Mucosa of rectum (tissue), 2 donors: ENCODE data around the gene ADAMTSL2.

ENCODE experiments used
- H3K27ac ChIP-seq, 2 donors: one replicate each; pipeline ENCODE4 v1.7.0; 2013; ENCODE audit warnings: inconsistent platforms in 2 of 2, low read depth in 2 of 2, low read length in 2 of 2
- H3K27me3 ChIP-seq, 2 donors: one replicate each; pipeline ENCODE4 v1.7.0; 2013; ENCODE audit warnings: low read length in 2 of 2; ENCODE audit not compliant: control insufficient read depth in 2 of 2, insufficient read depth in 2 of 2
- H3K36me3 ChIP-seq, 2 donors: one replicate each; pipeline ENCODE4 v1.7.0; 2013; ENCODE audit warnings: low read length in 2 of 2; ENCODE audit not compliant: control insufficient read depth in 2 of 2, insufficient read depth in 2 of 2
- H3K4me1 ChIP-seq, 2 donors: one replicate each; pipeline ENCODE4 v1.7.0; 2013; ENCODE audit warnings: low read length in 2 of 2, mild to moderate bottlenecking in 1 of 2; ENCODE audit not compliant: control insufficient read depth in 2 of 2, insufficient read depth in 2 of 2
- H3K4me3 ChIP-seq, 2 donors: one replicate each; pipeline ENCODE4 v1.7.0; 2013; ENCODE audit warnings: low read length in 2 of 2
- H3K9ac ChIP-seq, 2 donors: one replicate each; pipeline ENCODE4 v1.7.0; 2013; ENCODE audit warnings: low read length in 2 of 2, low read depth in 1 of 2, mild to moderate bottlenecking in 1 of 2
- H3K9me3 ChIP-seq, 2 donors: one replicate each; pipeline ENCODE4 v1.7.0; 2013; ENCODE audit warnings: low read length in 2 of 2; ENCODE audit not compliant: control insufficient read depth in 2 of 2
- donor health status: healthy.
- donor health status: Normal muscosa, but diverticular disease.

Gene ADAMTSL2

GRCh38 chr9:133526721-133527321 lies 7.7 kb upstream of the ADAMTSL2 start:
- H3K9ac ChIP-seq = no peak overlapping the region
- no peaks in the 10 kb centered on the region for H3K9me3 ChIP-seq
- peaks cover 7 to 9% of the 10 kb centered on the region in 2 donors for H3K4me1 ChIP-seq
- H3K27ac ChIP-seq = peak overlapping the region in 1 of 2 donors; percentile 38
- no peak overlapping the region for H3K4me3 ChIP-seq
- no peaks in the 10 kb centered on the region for H3K36me3 ChIP-seq
- peaks cover 7 to 9% of the 10 kb centered on the region in 2 donors for H3K27me3 ChIP-seq

GRCh38 chr9:133527444-133527920 lies 7.0 kb upstream of the ADAMTSL2 start:
- H3K4me3 ChIP-seq = no peak overlapping the region
- peaks cover 4 to 9% of the 10 kb centered on the region in 2 donors for H3K4me1 ChIP-seq
- H3K36me3 ChIP-seq = no peaks in the 10 kb centered on the region
- no peak overlapping the region for H3K9ac ChIP-seq
- H3K9me3 ChIP-seq = no peaks in the 10 kb centered on the region
- H3K27me3 ChIP-seq = peaks cover 7 to 9% of the 10 kb centered on the region in 2 donors
- no peak overlapping the region for H3K27ac ChIP-seq

GRCh38 chr9:133528001-133528875 lies 6.3 kb upstream of the ADAMTSL2 start:
- peaks cover 9 to 11% of the 10 kb centered on the region in 2 donors for H3K27me3 ChIP-seq
- H3K27ac ChIP-seq = no peak overlapping the region
- peaks cover 0 to 9% of the 10 kb centered on the region in 2 donors for H3K4me1 ChIP-seq
- H3K9ac ChIP-seq = no peak overlapping the region
- no peak overlapping the region for H3K4me3 ChIP-seq
- no peaks in the 10 kb centered on the region for H3K36me3 ChIP-seq
- H3K9me3 ChIP-seq = no peaks in the 10 kb centered on the region

GRCh38 chr9:133528876-133529241 lies 5.6 kb upstream of the ADAMTSL2 start:
- H3K27me3 ChIP-seq = peaks cover 12 to 16% of the 10 kb centered on the region in 2 donors
- no peaks in the 10 kb centered on the region for H3K36me3 ChIP-seq
- H3K9ac ChIP-seq = no peak overlapping the region
- peaks cover 0 to 9% of the 10 kb centered on the region in 2 donors for H3K4me1 ChIP-seq
- no peaks in the 10 kb centered on the region for H3K9me3 ChIP-seq
- no peak overlapping the region for H3K27ac ChIP-seq
- no peak overlapping the region for H3K4me3 ChIP-seq

- Histone ChIP-seq H3K36me3 (no peaks in the 10 kb centered on the region), H3K27me3 (peaks cover 13 to 16% of the 10 kb centered on the region in 2 donors), H3K4me1 (peaks cover 0 to 9% of the 10 kb centered on the region in 2 donors), H3K9ac (no peak overlapping the region), H3K4me3 (no peak overlapping the region), H3K27ac (no peak overlapping the region), H3K9me3 (no peaks in the 10 kb centered on the region)
These were observed 5.0 kb upstream of the ADAMTSL2 start for GRCh38 chr9:133529457-133529856.

GRCh38 chr9:133529874-133530273 lies 4.6 kb upstream of the ADAMTSL2 start:
- Histone ChIP-seq H3K4me3 (no peak overlapping the region), H3K27me3 (peaks cover 13 to 18% of the 10 kb centered on the region in 2 donors), H3K27ac (no peak overlapping the region), H3K9me3 (no peaks in the 10 kb centered on the region), H3K36me3 (no peaks in the 10 kb centered on the region), H3K9ac (no peak overlapping the region), H3K4me1 (peaks cover under 1 to 9% of the 10 kb centered on the region in 2 donors)

- Histone ChIP-seq H3K9me3 (no peaks in the 10 kb centered on the region), H3K27ac (no peak overlapping the region), H3K27me3 (peaks cover 8 to 25% of the 10 kb centered on the region in 2 donors), H3K4me1 (peaks cover 2 to 9% of the 10 kb centered on the region in 2 donors), H3K36me3 (no peaks in the 10 kb centered on the region), H3K9ac (no peak overlapping the region), H3K4me3 (no peak overlapping the region)
These were observed 3.2 kb upstream of the ADAMTSL2 start for GRCh38 chr9:133531293-133531692.

GRCh38 chr9:133532937-133533668 lies 1.4 kb upstream of the ADAMTSL2 start:
- Histone ChIP-seq H3K9me3 (no peaks in the 10 kb centered on the region), H3K27me3 (peaks cover 7 to 23% of the 10 kb centered on the region in 2 donors), H3K4me3 (no peak overlapping the region), H3K36me3 (no peaks in the 10 kb centered on the region), H3K4me1 (peaks cover 2% of the 10 kb centered on the region in 2 donors), H3K9ac (no peak overlapping the region), H3K27ac (no peak overlapping the region)

- no peak overlapping the region for H3K4me3 ChIP-seq
- peaks cover 0 to 2% of the 10 kb centered on the region in 2 donors for H3K4me1 ChIP-seq
- no peaks in the 10 kb centered on the region for H3K9me3 ChIP-seq
- no peak overlapping the region for H3K27ac ChIP-seq
- no peak overlapping the region for H3K9ac ChIP-seq
- H3K27me3 ChIP-seq = peaks cover 7 to 18% of the 10 kb centered on the region in 2 donors
- H3K36me3 ChIP-seq = no peaks in the 10 kb centered on the region
These were observed 647 bp upstream of the ADAMTSL2 start for GRCh38 chr9:133533857-133534256.
